Heart right ventricle (tissue), 16 donors: ENCODE measurements around the gene LYL1. TPM values are rescaled to one million over a fixed set of nuclear protein-coding genes. Genes with fewer than 3 reads are reported as not detected.
"Not testable (repeated sequence)": the region's sequence is repeated elsewhere in the genome, so short reads cannot be mapped to it uniquely, and the experiment has no call there.

Source experiments
- ATAC-seq, 8 donors: fragments of 200-7000 bp; cut with Tn5 transposase; one replicate each; pipeline ENCODE4 v1.9.1; 2020; ENCODE audit warnings: mild to moderate bottlenecking in 8 of 8, moderate library complexity in 8 of 8, moderate number of reproducible peaks in 1 of 8
- DNase-seq, 2 donors: peaks; one replicate each; pipeline ENCODE4 v3.0.0-alpha.2; 2020
- H3K27ac ChIP-seq, 10 donors: fragments of 200-600 bp; sonication (generic) in 2 of 10; one replicate each; pipeline versions ENCODE4 v1.5.0 to v1.8.0; 2020 to 2022; ENCODE audit warnings: mild to moderate bottlenecking in 3 of 10
- H3K27me3 ChIP-seq, 7 donors: fragments of 200-600 bp; one replicate each; pipeline ENCODE4 v1.8.0; 2021 to 2022; ENCODE audit warnings: mild to moderate bottlenecking in 2 of 7
- H3K36me3 ChIP-seq, 9 donors: fragments of 200-600 bp; sonication (generic) in 1 of 9; one replicate each; pipeline versions ENCODE4 v1.5.0 to v1.8.0; 2020 to 2022; ENCODE audit warnings: mild to moderate bottlenecking in 2 of 9
- H3K4me1 ChIP-seq, 9 donors: fragments of 200-600 bp; sonication (generic) in 1 of 9; one replicate each; pipeline versions ENCODE4 v1.5.0 to v1.8.0; 2020 to 2022; ENCODE audit warnings: mild to moderate bottlenecking in 4 of 9
- H3K4me3 ChIP-seq, 10 donors: fragments of 200-600 bp; sonication (generic) in 2 of 10; one replicate each; pipeline versions ENCODE4 v1.5.0 to v1.8.0; 2020 to 2022; ENCODE audit warnings: mild to moderate bottlenecking in 7 of 10, moderate library complexity in 2 of 10
- H3K9me3 ChIP-seq, 11 donors: fragments of 200-600 bp in 10 of 11; sonication (generic) in 2 of 11; one replicate each; pipeline versions ENCODE4 v1.5.0 to v1.8.0; 2013 to 2022; ENCODE audit warnings: mild to moderate bottlenecking in 2 of 11, control low read depth in 1 of 11, moderate library complexity in 1 of 11
- WGBS, 2 donors: extraction: QIAGEN DNeasy Blood & Tissue Kit; methylation state at CpG; one replicate each; pipeline ENCODE4 v1.1.7; 2013; ENCODE audit warnings: inconsistent platforms in 1 of 2; 5-methylcytosine and 5-hydroxymethylcytosine counted together
- intact Hi-C, 10 donors: fragments of 100-400 bp; cut with DNase I; formaldehyde crosslinking; loops; one replicate each; pipeline versions ENCODE4 v1.11.1 to v1.14.2; 2022
- polyA plus RNA-seq, 2 donors: library from polyadenylated mRNA; stranded (reverse); fragments of 200-250 nt; gene quantifications; one replicate each; pipeline ENCODE4 v1.2.3, GENCODE V29; 2013
- total RNA-seq, 10 donors: library from RNA; stranded (reverse); fragmentation: NEBNext Ultra II Directional in 3 of 10; extraction: Animal tissue kit (Norgen Biotek cat#: 25700) in 3 of 10; gene quantifications; one replicate each; pipeline versions ENCODE4 v1.2.1 to v1.2.4, GENCODE V29; 2021 to 2023
- TF ChIP-seq, protein P1 (sequence below), 9 donors: fragments of 200-600 bp; sonication (generic) in 2 of 9; IDR thresholded peaks; one replicate each; pipeline versions ENCODE4 v1.5.0 to v1.8.0; 2021 to 2022; ENCODE audit warnings: antibody characterized with exemption in 9 of 9, mild to moderate bottlenecking in 5 of 9, moderate library complexity in 1 of 9
- donor health status: Arrhythmogenic right ventricular cardiomyopathy.
- donor health status: ischemic (EF 13 %, LVEDD 7.1; RV severe dilation, severe dysfunction).
- donor health status: healthy with polysubstance abuse.
- donor health status: DM: no; HTN: yes; CAD: no.
- donor health status: DM: no; HTN: no; CAD: no.
- donor health status: ischemic (EF 25% LVEDD 6.9; RV normal size, moderate dysfunction).
- donor health status: ischemic (EF 25% LVEDD 5.7; RV mildly dilated, moderate dysfunction).
- donor health status: healthy.
- donor health status: DM: yes; HTN: yes; CAD: no.
- donor health status: Ischemic cardiomyopathy.
- donor health status: ischemic (EF 35%, LVEDD 5.7; RV mildly dilated, moderate dysfunction).
- donor health status: nonischemic (EF 11% LVEDD 7.7; RV severe dilation, severe dysfunction).
- donor health status: DM: yes; HTN: yes; CAD: no.
- donor health status: PGD.
- donor health status: ischemic (EF 29% LVEDD 5.4; RV normal size, mild dysfunction).
- donor health status: nonischemic (EF 23%, LVEDD 6.1; RV moderate dilation, normal function).

LYL1 gene
- total and polyA plus RNA-seq, 12 donors = 3.4 to 13.0 (median 7.4) TPM

DNA sequence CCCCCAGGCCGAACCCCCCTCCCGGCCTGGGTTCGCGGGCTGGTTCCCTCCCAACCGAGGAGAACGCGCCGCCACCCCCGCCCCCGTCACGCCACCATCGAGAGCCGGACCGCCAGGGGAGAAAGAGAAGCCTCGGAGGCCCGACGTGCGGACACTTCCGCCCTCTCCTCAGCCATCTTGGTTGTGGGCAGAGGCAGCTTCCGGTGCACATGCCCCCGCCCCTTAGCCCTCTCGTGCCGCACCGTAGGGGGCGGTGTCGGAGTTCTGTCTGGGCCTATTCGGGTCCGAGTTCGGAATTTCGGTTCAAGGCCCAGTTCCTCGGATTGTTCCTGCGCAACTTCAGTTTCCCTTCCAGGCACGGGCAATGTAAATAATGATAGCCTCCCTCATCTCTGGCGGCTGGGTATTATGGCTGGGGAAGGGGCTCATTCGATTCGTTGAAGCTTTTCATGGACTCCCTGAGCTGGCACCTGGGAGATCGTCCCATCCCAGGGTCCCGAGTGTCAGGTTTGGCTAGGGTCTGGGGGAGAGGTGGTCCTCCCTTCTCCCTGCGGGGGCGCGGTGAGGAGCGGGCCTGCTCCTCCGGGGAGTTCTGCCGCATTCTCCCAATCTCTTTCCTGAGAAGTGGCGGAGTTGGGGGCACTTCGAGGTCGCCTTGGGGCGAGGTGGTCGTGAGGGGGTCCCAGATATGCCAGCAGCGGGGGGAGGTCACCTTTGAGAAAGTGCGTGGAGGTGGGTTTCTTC is 47.7 kb upstream of the LYL1 start, which contains the start of the genes IER2 and STX10:
Gene IER2, plus strand, starts transcription at position 225 of the 744 bp plus-strand sequence. CDS start 2,776 bp downstream, outside the sequence.
Gene STX10, minus strand, starts transcription at position 189 of the 744 bp plus-strand sequence. CDS start 202 bp downstream, outside the sequence.
- peaks cover 0 to 23% (median 2%) of the 10 kb centered on the region in 9 donors for H3K36me3 ChIP-seq
- H3K4me3 ChIP-seq = peak within 1 kb of the TSS; percentile 64 to 100 (median 92)
- H3K27ac ChIP-seq = peak within 1 kb of the TSS; percentile 91 to 100 (median 98)
- intact Hi-C loops = loop anchor here in 7 of 10 donors (1.0 to 10.0 kb wide), 13 partner anchors 33 to 697 kb away; partner anchors contain the start of genes LYL1 (in 6 of the 7), TRMT1 (in 4 of the 7), JUNB (in 2 of the 7) and NACC1 (in 2 of the 7)
- ATAC-seq (peak; percentile 63 to 82 (median 78)), DNase-seq (peak; percentile 94 to 98)
- no peaks in the 10 kb centered on the region for H3K27me3 ChIP-seq
- no peaks in the 10 kb centered on the region for H3K9me3 ChIP-seq
- H3K4me1 ChIP-seq = peaks cover 0 to 33% (median 24%) of the 10 kb centered on the region in 9 donors
- TF ChIP-seq, protein P1, sequence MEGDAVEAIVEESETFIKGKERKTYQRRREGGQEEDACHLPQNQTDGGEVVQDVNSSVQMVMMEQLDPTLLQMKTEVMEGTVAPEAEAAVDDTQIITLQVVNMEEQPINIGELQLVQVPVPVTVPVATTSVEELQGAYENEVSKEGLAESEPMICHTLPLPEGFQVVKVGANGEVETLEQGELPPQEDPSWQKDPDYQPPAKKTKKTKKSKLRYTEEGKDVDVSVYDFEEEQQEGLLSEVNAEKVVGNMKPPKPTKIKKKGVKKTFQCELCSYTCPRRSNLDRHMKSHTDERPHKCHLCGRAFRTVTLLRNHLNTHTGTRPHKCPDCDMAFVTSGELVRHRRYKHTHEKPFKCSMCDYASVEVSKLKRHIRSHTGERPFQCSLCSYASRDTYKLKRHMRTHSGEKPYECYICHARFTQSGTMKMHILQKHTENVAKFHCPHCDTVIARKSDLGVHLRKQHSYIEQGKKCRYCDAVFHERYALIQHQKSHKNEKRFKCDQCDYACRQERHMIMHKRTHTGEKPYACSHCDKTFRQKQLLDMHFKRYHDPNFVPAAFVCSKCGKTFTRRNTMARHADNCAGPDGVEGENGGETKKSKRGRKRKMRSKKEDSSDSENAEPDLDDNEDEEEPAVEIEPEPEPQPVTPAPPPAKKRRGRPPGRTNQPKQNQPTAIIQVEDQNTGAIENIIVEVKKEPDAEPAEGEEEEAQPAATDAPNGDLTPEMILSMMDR (IDR thresholded peaks at IDR 0.05) = peak; percentile 31 to 80 (median 67)
- 0% methylated on average over 51 of the region's 51 CpGs for WGBS, 2 donors

DNA sequence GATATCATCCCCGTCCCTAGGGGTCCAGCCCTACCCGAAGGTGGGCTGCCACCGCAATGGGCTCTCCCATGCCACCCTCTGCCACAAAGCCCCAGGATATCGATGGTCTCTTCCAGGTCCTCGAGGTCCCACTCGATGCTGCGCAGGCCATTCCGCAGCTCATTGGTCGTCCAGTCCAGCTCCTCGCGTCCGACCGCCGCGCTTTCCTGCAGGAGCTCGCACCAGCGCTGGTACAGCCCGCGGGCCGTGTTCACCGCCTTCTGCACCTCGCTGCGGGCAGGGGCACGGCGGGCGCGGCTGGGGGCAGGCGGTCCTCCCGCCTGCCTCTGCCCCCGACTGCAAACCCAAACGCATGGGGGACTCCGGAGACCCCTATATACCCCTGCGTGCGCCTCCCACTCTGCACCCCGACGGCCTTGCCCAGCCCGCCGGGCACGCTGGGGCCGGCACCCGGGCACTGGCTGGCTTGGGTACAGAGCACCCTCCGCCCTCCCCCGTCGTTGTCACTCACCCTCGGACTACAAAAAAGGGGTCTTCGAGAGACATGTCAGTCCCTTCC is 47.0 kb upstream of the LYL1 start:
- H3K9me3 ChIP-seq = no peaks in the 10 kb centered on the region
- peaks cover 0 to 26% (median 17%) of the 10 kb centered on the region in 9 donors for H3K4me1 ChIP-seq
- TF ChIP-seq, protein P1 (IDR thresholded peaks at IDR 0.05) = no peak
- H3K36me3 ChIP-seq = peaks cover 0 to 29% (median 6%) of the 10 kb centered on the region in 9 donors
- no peaks in the 10 kb centered on the region for H3K27me3 ChIP-seq
- DNase-seq = peak in 1 of 2 donors; percentile 58
- 1% methylated on average over 45 to 46 of the region's 46 CpGs for WGBS, 2 donors
- H3K4me3 ChIP-seq = peak overlapping the region; percentile 64 to 100 (median 92)
- intact Hi-C loops = loop anchor here in 7 of 10 donors (1.0 to 10.0 kb wide), 13 partner anchors 32 to 698 kb away; partner anchors contain the start of genes LYL1 (in 6 of the 7), TRMT1 (in 4 of the 7), JUNB (in 2 of the 7) and NACC1 (in 2 of the 7)
- peak in 3 of 8 donors; percentile 0 to 6 (median 2) for ATAC-seq
- peak overlapping the region; percentile 91 to 100 (median 98) for H3K27ac ChIP-seq

DNA sequence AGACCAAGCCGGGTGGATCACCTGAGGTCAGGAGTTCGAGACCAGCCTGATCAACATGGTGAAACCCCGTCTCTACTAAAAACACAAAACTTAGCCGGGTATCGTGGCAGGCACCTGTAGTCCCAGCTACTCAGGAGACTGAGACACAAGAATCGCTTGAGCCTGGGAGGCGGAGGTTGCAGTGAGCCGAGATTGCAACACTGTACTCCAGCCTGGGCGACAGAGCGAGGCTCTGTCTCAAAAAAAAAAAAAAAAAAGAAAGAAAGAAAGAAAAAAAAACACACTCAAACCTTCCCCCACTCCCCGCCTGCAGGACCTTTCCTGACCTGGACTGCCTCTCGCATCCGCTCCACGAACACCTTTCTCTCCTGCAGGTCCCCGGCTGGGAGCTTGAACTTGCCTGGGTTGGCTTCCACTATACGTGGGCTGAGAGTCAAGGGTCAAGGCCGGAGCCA is 46.5 kb upstream of the LYL1 start:
- peaks cover 3 to 32% (median 12%) of the 10 kb centered on the region in 9 donors for H3K36me3 ChIP-seq
- DNase-seq, H3K27me3 ChIP-seq, ATAC-seq, intact Hi-C loops, H3K9me3 ChIP-seq: not testable (repeated sequence)
- peak overlapping the region; percentile 64 to 100 (median 92) for H3K4me3 ChIP-seq
- 41 to 50% methylated on average over 17 of the region's 17 CpGs for WGBS, 2 donors
- H3K27ac ChIP-seq = peak overlapping the region in 9 of 10 donors; percentile 91 to 100 (median 98)
- H3K4me1 ChIP-seq = peaks cover 0 to 26% (median 17%) of the 10 kb centered on the region in 9 donors

DNA sequence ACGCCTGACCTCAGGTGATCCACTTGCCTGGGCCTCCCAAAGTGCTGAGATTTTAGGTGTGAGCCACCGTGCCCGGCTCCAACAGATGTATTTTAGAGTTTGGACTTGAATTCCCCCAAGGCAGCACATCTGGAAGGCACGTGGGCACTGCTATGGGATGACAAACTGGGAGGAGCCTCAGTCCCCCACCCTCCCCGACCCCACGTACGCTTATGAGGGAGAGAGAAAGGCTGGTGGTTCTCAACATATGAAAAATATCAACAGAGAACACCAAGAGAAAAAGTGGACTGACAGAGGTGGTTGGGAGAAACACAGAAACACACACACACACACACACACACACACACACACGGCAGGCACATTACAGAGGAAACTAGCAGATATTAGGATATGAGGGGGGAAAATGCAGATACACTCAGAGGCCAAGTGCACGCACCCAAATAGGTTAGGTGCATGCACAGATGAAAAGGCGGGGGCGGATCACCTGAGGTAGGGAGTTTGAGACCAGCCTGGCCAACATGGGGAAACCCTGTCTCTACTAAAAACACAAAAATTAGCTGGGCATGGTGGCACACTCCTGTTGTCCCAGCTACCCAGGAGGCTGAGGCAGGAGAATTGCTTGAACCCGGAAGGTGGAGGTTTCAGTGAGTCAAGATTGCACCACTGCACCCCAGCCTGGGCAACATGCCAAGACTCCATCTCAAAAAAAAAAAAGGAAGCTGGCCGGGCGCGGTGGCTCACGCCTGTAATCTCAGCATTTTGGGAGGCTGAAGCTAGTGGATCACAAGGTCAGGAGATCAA is 44.3 kb upstream of the LYL1 start:
- DNase-seq (no peak), ATAC-seq (no peak)
- intact Hi-C loops = no loop called here
- Histone ChIP-seq H3K4me1 (peaks cover 0 to 37% (median 15%) of the 10 kb centered on the region in 9 donors), H3K27ac (peak overlapping the region in 1 of 10 donors; percentile 100), H3K27me3 (no peaks in the 10 kb centered on the region), H3K9me3 (no peaks in the 10 kb centered on the region), H3K36me3 (peaks cover 5 to 44% (median 11%) of the 10 kb centered on the region in 9 donors), H3K4me3 (no peak overlapping the region)
- TF ChIP-seq, protein P1 (IDR thresholded peaks at IDR 0.05) = no peak
- WGBS, 2 donors = 69 to 77% methylated on average over 16 of the region's 16 CpGs
